Esophagus (tissue), 2 donors: ENCODE data around the gene TOPAZ1. TPM values are rescaled to one million over a fixed set of nuclear protein-coding genes. Genes with fewer than 3 reads are reported as not detected.

Experiments
- H3K27ac ChIP-seq, 2 donors: one replicate each; pipeline ENCODE4 v1.5.1; 2013; ENCODE audit warnings: low read depth in 2 of 2, mild to moderate bottlenecking in 2 of 2, inconsistent platforms in 1 of 2, low read length in 1 of 2, moderate library complexity in 1 of 2
- H3K27me3 ChIP-seq, 2 donors: one replicate each; pipeline ENCODE4 v1.6.1; 2013; ENCODE audit warnings: low read length in 2 of 2, control low read depth in 1 of 2, mild to moderate bottlenecking in 1 of 2; ENCODE audit not compliant: insufficient read depth in 2 of 2, control insufficient read depth in 1 of 2
- H3K36me3 ChIP-seq, 2 donors: one replicate each; pipeline ENCODE4 v1.6.1; 2013; ENCODE audit warnings: low read length in 1 of 2; ENCODE audit not compliant: control insufficient read depth in 2 of 2, insufficient read depth in 2 of 2
- H3K4me1 ChIP-seq, 2 donors: one replicate each; pipeline ENCODE4 v1.6.1; 2013; ENCODE audit warnings: low read length in 1 of 2; ENCODE audit not compliant: control insufficient read depth in 2 of 2, insufficient read depth in 2 of 2
- H3K4me3 ChIP-seq, 2 donors: one replicate each; pipeline ENCODE4 v1.5.1; 2013; ENCODE audit warnings: low read length in 2 of 2, mild to moderate bottlenecking in 2 of 2, low read depth in 1 of 2, moderate library complexity in 1 of 2
- H3K9me3 ChIP-seq, 2 donors: one replicate each; pipeline ENCODE4 v1.6.1; 2013; ENCODE audit warnings: mild to moderate bottlenecking in 2 of 2, low read depth in 1 of 2, low read length in 1 of 2, moderate library complexity in 1 of 2; ENCODE audit not compliant: control insufficient read depth in 2 of 2, insufficient read depth in 1 of 2
- WGBS, 2 donors: extraction: QIAGEN DNeasy Blood & Tissue Kit; methylation state at CpG; one replicate each; pipeline ENCODE4 v1.1.7; 2013; 5-methylcytosine and 5-hydroxymethylcytosine counted together
- polyA plus RNA-seq, 2 donors: library from polyadenylated mRNA; stranded (reverse); fragments of 200-250 nt; gene quantifications; one replicate each; pipeline ENCODE4 v1.2.3, GENCODE V29; 2013
- donor health status: healthy with polysubstance abuse.
- donor health status: Bipolar disorder and iron deficiency.

TOPAZ1 gene
- not detected for polyA plus RNA-seq

GRCh38 chr3:44241706-44242105 lies at the start of gene TOPAZ1:
Gene TOPAZ1 (plus strand): TSS chr3:44241886. CDS start chr3:44242054, 168 bp downstream.
- no peaks in the 10 kb centered on the region for H3K4me1 ChIP-seq
- no peak within 1 kb of the TSS for H3K27ac ChIP-seq
- 96 to 97% methylated on average over 35 of the region's 35 CpGs for WGBS, 2 donors
- H3K36me3 ChIP-seq = no peaks in the 10 kb centered on the region
- H3K27me3 ChIP-seq = peaks cover 2% of the 10 kb centered on the region in 2 donors
- H3K9me3 ChIP-seq = peaks cover 0 to 3% of the 10 kb centered on the region in 2 donors
- H3K4me3 ChIP-seq = no peak within 1 kb of the TSS

GRCh38 chr3:44198284-44199269 lies 43.1 kb upstream of the TOPAZ1 start:
- Histone ChIP-seq H3K36me3 (no peaks in the 10 kb centered on the region), H3K4me3 (no peak overlapping the region), H3K27ac (no peak overlapping the region), H3K9me3 (no peaks in the 10 kb centered on the region), H3K4me1 (no peaks in the 10 kb centered on the region), H3K27me3 (no peaks in the 10 kb centered on the region)
- WGBS, 2 donors = 12 to 14% methylated on average over 15 of the region's 15 CpGs

GRCh38 chr3:44206261-44206660 lies 35.4 kb upstream of the TOPAZ1 start:
- Histone ChIP-seq H3K27ac (no peak overlapping the region), H3K9me3 (no peaks in the 10 kb centered on the region), H3K4me1 (no peaks in the 10 kb centered on the region), H3K4me3 (no peak overlapping the region), H3K27me3 (no peaks in the 10 kb centered on the region), H3K36me3 (no peaks in the 10 kb centered on the region)
- WGBS, 2 donors = 62 to 64% methylated on average over 4 of the region's 4 CpGs

- Histone ChIP-seq H3K27me3 (no peaks in the 10 kb centered on the region), H3K9me3 (no peaks in the 10 kb centered on the region), H3K4me1 (no peaks in the 10 kb centered on the region), H3K27ac (no peak overlapping the region), H3K36me3 (no peaks in the 10 kb centered on the region), H3K4me3 (no peak overlapping the region)
- WGBS, 2 donors = 70 to 78% methylated on average over 11 of the region's 11 CpGs
These were observed 34.6 kb upstream of the TOPAZ1 start for GRCh38 chr3:44206862-44207652.

- WGBS, 2 donors = 40 to 63% methylated on average over 1 of the region's 1 CpG
- Histone ChIP-seq H3K9me3 (no peaks in the 10 kb centered on the region), H3K27ac (no peak overlapping the region), H3K4me1 (no peaks in the 10 kb centered on the region), H3K27me3 (no peaks in the 10 kb centered on the region), H3K36me3 (no peaks in the 10 kb centered on the region), H3K4me3 (no peak overlapping the region)
These were observed 33.6 kb upstream of the TOPAZ1 start for GRCh38 chr3:44208086-44208485.

- no peak overlapping the region for H3K4me3 ChIP-seq
- no peak overlapping the region for H3K27ac ChIP-seq
- no peaks in the 10 kb centered on the region for H3K4me1 ChIP-seq
- no peaks in the 10 kb centered on the region for H3K27me3 ChIP-seq
- no peaks in the 10 kb centered on the region for H3K36me3 ChIP-seq
- H3K9me3 ChIP-seq = no peaks in the 10 kb centered on the region
These were observed 33.1 kb upstream of the TOPAZ1 start for GRCh38 chr3:44208568-44208967.

GRCh38 chr3:44210967-44211366 lies 30.7 kb upstream of the TOPAZ1 start:
- Histone ChIP-seq H3K9me3 (no peaks in the 10 kb centered on the region), H3K27me3 (no peaks in the 10 kb centered on the region), H3K27ac (no peak overlapping the region), H3K36me3 (no peaks in the 10 kb centered on the region), H3K4me1 (no peaks in the 10 kb centered on the region), H3K4me3 (no peak overlapping the region)

GRCh38 chr3:44222337-44222736 lies 19.3 kb upstream of the TOPAZ1 start:
- Histone ChIP-seq H3K9me3 (no peaks in the 10 kb centered on the region), H3K36me3 (no peaks in the 10 kb centered on the region), H3K4me3 (no peak overlapping the region), H3K27ac (no peak overlapping the region), H3K27me3 (no peaks in the 10 kb centered on the region), H3K4me1 (no peaks in the 10 kb centered on the region)
- WGBS, 2 donors = 61 to 67% methylated on average over 3 of the region's 3 CpGs

- Histone ChIP-seq H3K9me3 (no peaks in the 10 kb centered on the region), H3K27ac (no peak overlapping the region), H3K27me3 (no peaks in the 10 kb centered on the region), H3K4me3 (no peak overlapping the region), H3K4me1 (no peaks in the 10 kb centered on the region), H3K36me3 (no peaks in the 10 kb centered on the region)
- 56 to 59% methylated on average over 5 of the region's 5 CpGs for WGBS, 2 donors
These were observed 18.4 kb upstream of the TOPAZ1 start for GRCh38 chr3:44223299-44223698.
